ENCODE data around the gene PLA2G2C.

Gene PLA2G2C

DNA sequence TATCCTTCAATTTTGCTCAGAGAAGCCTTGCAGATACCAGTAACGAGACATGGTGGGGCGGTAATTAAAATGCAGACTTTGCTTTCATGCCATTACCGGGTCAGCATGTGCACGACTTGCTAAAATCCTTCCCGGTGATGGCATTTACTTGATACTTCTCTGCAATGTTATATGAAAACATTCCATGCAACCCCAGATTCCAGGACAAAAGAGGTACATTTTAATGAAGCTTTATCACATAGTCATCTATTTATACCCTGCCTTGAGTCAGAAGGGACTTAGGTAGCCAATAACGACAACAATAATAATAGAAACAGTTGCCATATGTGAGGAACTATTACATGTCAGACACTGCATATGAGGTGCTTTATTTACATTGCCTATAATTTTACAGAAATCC, 29.4 kb upstream of the PLA2G2C start:
- TF ChIP-seq GATA3 (IDR thresholded peaks at IDR 0.05; ENCODE audit: low read depth, low read length) (no peak), GATA2 (IDR thresholded peaks at IDR 0.05; ENCODE audit: low read depth, low read length) (no peak)

DNA sequence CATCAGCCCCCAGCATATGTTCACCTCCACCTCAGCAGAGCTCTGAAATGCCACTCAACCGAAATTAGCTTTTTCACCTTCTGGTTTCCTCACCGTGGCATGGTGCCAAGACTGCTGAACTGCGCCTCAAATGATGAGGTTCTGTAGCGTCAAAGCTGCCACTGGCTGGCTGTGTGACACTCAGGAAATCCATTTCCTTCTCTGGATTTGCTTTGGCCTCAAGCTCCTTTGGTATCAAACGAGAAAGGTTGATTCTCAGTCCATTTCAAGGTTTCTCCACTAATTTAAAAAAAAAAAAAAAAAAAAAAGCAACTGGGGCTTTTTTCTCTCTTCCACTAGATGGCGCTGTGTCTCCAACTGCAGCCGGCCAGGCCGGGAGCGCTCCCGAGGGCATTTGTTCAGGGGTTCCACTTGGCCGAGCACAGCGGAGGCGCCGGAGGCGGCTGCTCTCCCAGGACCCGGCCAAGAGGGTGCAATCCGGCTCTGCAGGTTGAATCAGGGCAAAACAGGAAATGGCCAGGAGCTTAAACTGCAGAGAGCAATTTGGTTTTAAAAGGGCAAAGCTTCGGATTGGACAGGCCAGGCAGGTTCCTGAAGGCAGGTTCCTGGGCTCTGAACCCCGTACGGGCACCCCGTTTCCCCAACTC, 26.5 kb upstream of the PLA2G2C start:
- no peak for TF ChIP-seq GATA3 (IDR thresholded peaks at IDR 0.05; ENCODE audit: low read depth, low read length)
- no peak for TF ChIP-seq GATA2 (IDR thresholded peaks at IDR 0.05; ENCODE audit: low read depth, low read length)

DNA sequence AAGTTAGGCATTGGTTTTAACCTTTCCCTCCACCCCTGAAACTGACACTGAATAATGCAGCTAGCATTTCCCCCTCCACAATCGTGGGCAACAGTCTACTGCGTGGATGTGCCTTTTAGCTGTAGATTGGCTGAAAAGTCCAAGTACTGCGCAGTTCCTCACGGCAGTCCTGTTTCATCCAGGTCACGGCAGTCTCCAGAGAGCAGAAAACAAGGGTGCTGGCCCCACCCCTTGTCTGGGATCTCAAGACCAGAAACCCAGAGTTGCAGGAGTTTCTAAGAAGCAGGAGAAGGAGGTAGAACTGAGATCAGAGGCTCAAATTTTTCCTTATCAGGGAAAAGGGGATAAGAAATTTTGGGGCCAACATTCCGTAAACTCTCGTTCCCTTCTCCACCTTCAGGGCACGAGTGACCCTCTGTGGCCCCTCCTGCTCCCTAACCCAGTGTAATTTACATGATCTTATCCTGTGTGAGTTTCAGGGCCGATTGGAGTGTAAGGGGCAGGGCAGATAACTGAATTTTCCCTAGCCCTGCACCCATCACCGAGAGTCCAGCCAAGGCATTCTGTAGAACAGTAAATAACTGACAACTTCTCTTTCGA, 25.9 kb upstream of the PLA2G2C start:
- TF ChIP-seq GATA3 (IDR thresholded peaks at IDR 0.05; ENCODE audit: low read depth, low read length), result no peak
- no peak for TF ChIP-seq GATA2 (IDR thresholded peaks at IDR 0.05; ENCODE audit: low read depth, low read length)

DNA sequence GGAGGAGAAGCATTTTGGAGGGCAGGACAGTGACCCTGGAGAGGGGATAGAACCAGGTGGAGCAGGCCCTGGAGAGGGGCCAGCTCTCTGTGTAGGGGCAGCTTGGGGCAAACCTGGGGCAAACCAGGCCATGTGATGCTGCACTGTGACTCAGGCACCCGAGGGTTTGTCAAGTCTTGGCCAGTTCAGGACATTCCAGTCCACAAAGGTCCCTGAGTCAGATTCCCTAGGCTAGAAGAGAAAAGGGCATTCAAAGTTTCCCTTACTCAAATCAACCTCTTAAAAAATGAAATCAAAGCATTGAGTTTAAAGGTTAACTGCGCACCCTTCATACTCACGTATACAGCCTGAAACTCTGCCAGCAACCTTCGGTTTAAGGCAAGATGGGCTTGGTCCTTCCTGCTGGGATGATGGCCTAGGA, 25.2 kb upstream of the PLA2G2C start:
- TF ChIP-seq GATA2 (IDR thresholded peaks at IDR 0.05; ENCODE audit: low read depth, low read length) (no peak), GATA3 (IDR thresholded peaks at IDR 0.05; ENCODE audit: low read depth, low read length) (no peak)

DNA sequence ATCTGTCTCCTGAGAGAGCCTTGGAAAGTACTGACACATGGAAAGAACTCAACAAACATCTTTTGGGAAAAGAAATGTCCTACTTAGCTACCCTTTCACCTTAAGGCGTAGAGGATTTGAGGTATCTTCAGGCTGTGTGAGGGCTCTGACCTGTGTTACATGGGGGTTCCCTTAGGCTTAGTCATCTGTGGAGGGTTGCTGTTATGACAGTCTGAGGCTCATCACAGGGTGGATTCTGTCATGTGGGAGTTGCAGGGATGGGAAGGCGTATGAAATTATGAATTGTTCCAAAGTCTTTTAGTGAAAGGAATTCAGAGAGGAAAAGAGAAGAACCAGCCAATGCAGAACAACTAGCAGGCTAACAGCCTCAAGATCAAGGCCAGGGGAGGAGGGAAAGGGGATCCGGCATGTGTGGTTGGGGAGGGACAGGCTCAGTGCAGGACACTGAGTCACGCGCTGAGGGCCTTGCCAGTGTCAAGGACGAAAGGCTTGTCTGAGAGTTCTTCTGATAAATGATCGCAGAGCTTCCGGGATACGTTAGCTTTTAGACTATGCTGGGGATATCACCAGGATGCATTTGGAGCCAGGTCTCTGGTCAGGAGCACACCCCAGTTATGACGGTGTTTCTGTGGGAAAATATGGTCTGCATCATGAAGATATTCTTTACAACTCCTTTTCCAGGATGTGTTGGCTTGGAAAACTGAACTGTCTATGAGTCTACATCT, 24.6 kb upstream of the PLA2G2C start:
- no peak for TF ChIP-seq GATA3 (IDR thresholded peaks at IDR 0.05; ENCODE audit: low read depth, low read length)
- TF ChIP-seq GATA2 (IDR thresholded peaks at IDR 0.05; ENCODE audit: low read depth, low read length), result no peak

DNA sequence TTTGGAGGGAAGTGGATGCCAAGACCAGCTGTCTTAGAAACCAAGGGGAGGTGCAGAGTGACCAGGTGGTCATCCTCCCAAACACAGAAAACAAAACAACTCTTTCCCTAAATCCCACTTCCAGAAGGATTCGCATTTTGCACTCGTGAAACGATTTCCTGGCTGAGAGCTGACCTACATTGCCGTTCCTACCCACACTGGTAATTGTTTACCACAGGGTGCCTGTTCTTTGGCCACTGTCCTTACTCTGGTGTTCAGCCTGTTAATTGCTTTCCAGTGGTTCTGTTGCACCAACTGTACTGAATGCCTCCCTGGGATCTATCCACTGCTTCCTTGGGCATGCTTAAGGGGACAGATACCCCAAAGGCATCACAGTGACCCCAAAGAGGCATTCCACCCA, 23.2 kb upstream of the PLA2G2C start:
- TF ChIP-seq GATA2 (IDR thresholded peaks at IDR 0.05; ENCODE audit: low read depth, low read length) (no peak), GATA3 (IDR thresholded peaks at IDR 0.05; ENCODE audit: low read depth, low read length) (no peak)

DNA sequence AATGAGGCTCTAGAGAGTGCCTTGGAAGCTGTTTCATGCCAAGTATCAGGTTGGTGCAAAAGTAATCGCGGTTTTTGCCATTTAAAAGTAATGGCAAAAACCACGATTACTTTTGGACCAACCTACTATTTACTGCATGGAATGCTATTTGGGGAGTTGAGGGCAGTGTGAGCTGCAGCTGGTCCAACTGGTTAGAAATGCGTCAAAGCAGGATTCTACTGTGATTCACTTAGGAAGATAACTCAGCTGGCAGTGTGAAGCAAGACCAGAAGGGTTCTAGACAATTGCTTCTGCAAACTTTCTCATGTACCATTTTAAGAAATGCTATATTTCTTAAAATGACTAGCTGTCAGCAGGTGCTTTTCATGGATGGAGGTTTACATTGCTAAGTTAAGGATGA, 21.2 kb upstream of the PLA2G2C start:
- TF ChIP-seq GATA2 (IDR thresholded peaks at IDR 0.05; ENCODE audit: low read depth, low read length) (no peak), GATA3 (IDR thresholded peaks at IDR 0.05; ENCODE audit: low read depth, low read length) (no peak)

DNA sequence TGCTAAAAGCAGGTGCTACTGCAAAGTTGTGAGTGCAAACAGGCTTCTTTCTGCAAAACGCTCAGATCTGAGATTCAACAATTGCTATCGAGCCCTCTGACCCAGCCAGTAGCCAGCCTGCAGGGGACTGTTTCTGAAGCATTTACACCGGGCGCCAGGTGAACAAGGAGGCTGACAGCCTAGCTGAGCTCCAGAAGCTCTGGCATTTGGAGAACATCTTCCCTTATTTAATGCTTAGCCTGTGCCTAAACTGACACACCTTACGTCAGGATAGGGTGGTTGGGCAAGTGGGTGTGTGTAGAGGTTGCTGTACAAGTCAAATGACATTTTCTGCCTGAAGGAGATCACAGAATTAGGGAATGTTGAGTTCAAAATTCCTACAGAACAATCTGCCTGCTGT, 15.8 kb upstream of the PLA2G2C start:
- TF ChIP-seq GATA2 (IDR thresholded peaks at IDR 0.05; ENCODE audit: low read depth, low read length) (no peak), GATA3 (IDR thresholded peaks at IDR 0.05; ENCODE audit: low read depth, low read length) (no peak)

DNA sequence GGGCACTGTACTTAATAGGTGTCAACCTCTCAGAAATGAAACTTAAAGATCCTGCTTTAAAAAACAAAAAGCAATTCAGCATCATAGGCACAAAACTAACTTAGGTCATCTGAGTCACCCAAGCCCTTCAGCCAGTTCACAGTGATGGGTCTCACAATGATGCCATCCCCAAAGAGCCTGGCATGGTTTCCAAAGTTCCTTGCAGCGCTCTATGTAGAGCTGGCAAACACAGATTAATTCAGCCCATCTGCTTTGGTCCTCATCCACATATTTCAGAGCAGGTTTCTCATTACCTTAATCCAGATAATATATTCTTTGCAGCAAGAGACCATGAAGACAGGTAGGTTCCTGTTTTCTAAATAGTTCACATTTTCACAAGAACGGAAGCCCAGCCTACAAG, 14.6 kb upstream of the PLA2G2C start:
- no peak for TF ChIP-seq GATA3 (IDR thresholded peaks at IDR 0.05; ENCODE audit: low read depth, low read length)
- no peak for TF ChIP-seq GATA2 (IDR thresholded peaks at IDR 0.05; ENCODE audit: low read depth, low read length)

DNA sequence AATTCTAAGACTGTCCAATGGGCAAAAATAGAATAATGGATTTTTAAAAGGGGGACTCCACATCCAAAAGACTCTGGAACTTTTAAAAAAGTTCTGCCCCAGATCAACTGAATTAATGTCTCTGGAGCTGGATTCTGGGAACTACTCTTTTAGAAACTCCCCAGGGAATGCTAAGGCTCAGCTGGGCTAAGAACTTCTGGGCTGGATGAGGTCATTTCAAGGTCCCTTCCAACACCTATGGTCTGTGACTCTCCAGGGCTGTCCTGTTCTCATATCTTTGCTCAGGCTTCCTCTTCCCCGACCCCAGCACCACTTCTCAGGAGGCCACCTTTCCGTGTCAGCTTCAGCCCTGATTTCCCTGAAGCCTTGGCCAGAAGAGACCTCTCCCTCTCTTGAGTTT, 13.5 kb upstream of the PLA2G2C start:
- TF ChIP-seq GATA3 (IDR thresholded peaks at IDR 0.05; ENCODE audit: low read depth, low read length) (no peak), GATA2 (IDR thresholded peaks at IDR 0.05; ENCODE audit: low read depth, low read length) (no peak)

DNA sequence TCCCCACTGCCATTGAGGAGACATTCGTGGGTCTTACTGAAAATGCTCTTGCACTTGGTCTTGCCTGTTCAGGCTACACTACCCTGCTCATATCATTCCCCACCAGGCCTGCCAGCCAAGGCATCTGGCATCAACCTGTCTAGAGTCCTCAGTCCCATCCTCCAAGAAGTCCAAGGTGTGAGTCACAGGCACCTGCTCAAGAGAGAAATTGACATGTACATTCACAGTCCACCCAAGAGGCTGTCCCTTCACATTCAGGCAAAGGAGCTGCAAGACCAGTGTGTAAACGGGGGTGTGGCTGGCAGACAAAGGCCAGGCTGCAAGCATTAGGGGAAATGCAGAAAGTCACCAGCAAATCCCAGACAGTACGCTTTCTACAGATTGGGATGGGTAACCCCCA, 13.1 kb upstream of the PLA2G2C start:
- TF ChIP-seq GATA2 (IDR thresholded peaks at IDR 0.05; ENCODE audit: low read depth, low read length), result no peak
- no peak for TF ChIP-seq GATA3 (IDR thresholded peaks at IDR 0.05; ENCODE audit: low read depth, low read length)

DNA sequence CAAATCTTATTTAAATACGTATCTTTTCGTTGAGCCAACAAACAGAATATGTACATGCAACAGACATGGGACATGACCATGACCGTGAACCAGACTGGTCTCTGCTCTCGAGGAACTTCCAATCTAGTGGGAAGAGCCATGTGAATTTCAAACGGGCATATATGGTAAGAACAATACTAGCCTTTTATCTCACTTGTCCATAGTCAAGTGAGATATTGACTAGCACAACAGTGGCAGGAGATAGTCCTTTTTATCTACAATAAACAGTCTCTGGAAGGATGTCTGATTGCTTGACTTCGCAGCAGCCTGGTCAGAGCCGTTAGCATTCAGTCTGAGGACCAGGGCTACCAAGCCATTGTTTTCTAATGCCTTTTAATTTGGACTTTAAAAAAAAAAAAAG, 12.6 kb upstream of the PLA2G2C start:
- TF ChIP-seq GATA2 (IDR thresholded peaks at IDR 0.05; ENCODE audit: low read depth, low read length), result no peak
- TF ChIP-seq GATA3 (IDR thresholded peaks at IDR 0.05; ENCODE audit: low read depth, low read length), result no peak

DNA sequence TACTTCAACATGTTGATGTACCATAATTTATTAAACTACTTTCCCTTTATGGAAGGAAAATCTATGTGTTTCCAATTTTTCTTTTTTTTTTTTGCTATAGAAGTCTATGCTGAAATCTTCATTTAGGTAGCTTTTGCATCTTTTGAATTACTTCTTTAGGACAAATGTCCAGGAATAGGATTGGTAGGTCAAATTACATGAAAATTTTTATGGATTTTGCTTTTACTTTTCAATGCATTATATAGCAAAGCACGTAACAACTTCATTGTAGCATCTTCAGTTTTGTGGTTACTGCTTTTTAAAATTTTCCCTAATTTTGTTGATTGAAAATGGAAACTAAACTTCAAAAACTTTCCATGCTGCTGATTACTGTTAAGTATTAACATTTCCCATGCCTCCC, 12.0 kb upstream of the PLA2G2C start:
- TF ChIP-seq GATA2 (IDR thresholded peaks at IDR 0.05; ENCODE audit: low read depth, low read length) (no peak), GATA3 (IDR thresholded peaks at IDR 0.05; ENCODE audit: low read depth, low read length) (no peak)

DNA sequence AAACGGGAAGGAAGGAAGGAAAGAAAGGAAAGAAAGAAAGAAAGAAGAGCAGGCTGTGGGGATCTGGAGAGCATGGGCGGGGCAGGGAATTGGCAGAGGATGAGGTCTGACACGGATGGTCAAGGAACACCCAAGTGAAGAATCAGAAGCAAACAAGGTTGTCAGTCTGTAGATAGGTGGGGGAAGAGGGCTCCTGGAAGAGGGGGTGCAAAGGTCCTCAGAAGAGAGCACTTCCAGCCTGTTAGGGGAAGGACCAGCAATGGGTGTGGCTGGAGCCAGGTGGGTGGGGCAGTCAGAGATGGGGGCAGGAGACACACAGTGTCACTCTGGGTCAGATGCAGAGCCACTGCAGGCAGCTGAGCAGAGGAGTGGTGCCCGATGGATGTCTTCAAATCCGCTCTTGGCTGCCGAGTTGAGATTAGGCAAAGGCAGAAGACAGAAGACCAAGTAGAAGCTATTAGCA, 11.0 kb upstream of the PLA2G2C start:
- TF ChIP-seq GATA2 (IDR thresholded peaks at IDR 0.05; ENCODE audit: low read depth, low read length), result no peak
- TF ChIP-seq GATA3 (IDR thresholded peaks at IDR 0.05; ENCODE audit: low read depth, low read length), result no peak

DNA sequence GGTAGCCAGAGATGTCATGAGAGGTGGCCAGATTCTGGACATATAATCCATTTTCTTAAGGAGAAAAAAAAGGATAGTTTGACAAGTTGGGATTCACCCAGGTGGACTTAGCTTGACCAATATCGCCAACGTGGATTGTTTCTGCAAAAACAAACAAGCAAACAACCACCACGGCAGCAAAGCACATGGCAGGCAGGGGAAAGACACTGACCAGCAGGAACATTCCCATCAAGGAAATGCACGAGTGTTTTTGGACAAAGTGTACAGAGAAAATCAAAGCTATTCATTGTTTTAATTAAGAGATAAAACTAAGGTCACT, 9.1 kb upstream of the PLA2G2C start:
- TF ChIP-seq GATA2 (IDR thresholded peaks at IDR 0.05; ENCODE audit: low read depth, low read length), result no peak
- no peak for TF ChIP-seq GATA3 (IDR thresholded peaks at IDR 0.05; ENCODE audit: low read depth, low read length)

Measured in SH-SY5Y (cell line).